Transverse colon (tissue), 4 donors: ENCODE measurements around the gene DENND1A. TPM values are rescaled to one million over a fixed set of nuclear protein-coding genes. Genes with fewer than 3 reads are reported as not detected.

Source experiments
- DNase-seq: peaks from one replicate; pipeline ENCODE4 v3.0.0-alpha.2; 2019
- H3K27ac ChIP-seq, 4 donors: fragments of 200-600 bp; sonication (generic); 2 replicates each; pipeline ENCODE4 v1.5.1; 2016 to 2018; ENCODE audit warnings: inconsistent platforms in 4 of 4
- H3K27me3 ChIP-seq: fragments of 200-600 bp; sonication (generic); 2 replicates; pipeline ENCODE4 v1.5.1; 2017; ENCODE audit warnings: inconsistent platforms
- H3K36me3 ChIP-seq, 4 donors: fragments of 200-600 bp; sonication (generic); 2 replicates each; pipeline ENCODE4 v1.5.1; 2017 to 2019; ENCODE audit warnings: inconsistent platforms in 4 of 4
- H3K4me1 ChIP-seq, 4 donors: fragments of 200-600 bp; sonication (generic); 2 replicates each; pipeline ENCODE4 v1.5.1; 2017 to 2020; ENCODE audit warnings: inconsistent platforms in 4 of 4
- H3K4me3 ChIP-seq, 4 donors: fragments of 200-600 bp; sonication (generic); 1 replicate in 1 of 4; 2 replicates in 3 of 4; pipeline versions ENCODE4 v1.5.1 to v1.6.1; 2017 to 2019; ENCODE audit warnings: inconsistent platforms in 4 of 4
- H3K9me3 ChIP-seq, 2 donors: fragments of 200-600 bp; sonication (generic); 2 replicates each; pipeline ENCODE4 v1.5.1; 2017 to 2019; ENCODE audit warnings: inconsistent platforms in 2 of 2
- CTCF ChIP-seq, 5 experiments: fragments of 200-600 bp in 3 of 5; fragments of 450-650 bp in 2 of 5; sonication (generic) in 3 of 5; IDR thresholded peaks; 1 replicate in 2 of 5; 2 replicates in 3 of 5; pipeline ENCODE4 v1.5.1; 2016 to 2017; ENCODE audit warnings: antibody characterized with exemption in 5 of 5, inconsistent platforms in 3 of 5, mild to moderate bottlenecking in 2 of 5, moderate library complexity in 1 of 5
- EP300 ChIP-seq: sonication (generic); formaldehyde crosslinking; IDR thresholded peaks from one replicate; pipeline ENCODE4 v1.6.1; 2017; ENCODE audit warnings: antibody characterized with exemption, low read depth
- POLR2A ChIP-seq: fragments of 450-650 bp; IDR thresholded peaks from one replicate; pipeline ENCODE4 v1.6.1; 2016; ENCODE audit warnings: antibody characterized with exemption, mild to moderate bottlenecking, moderate library complexity
- POLR2AphosphoS5 ChIP-seq, 3 donors: sonication (generic); formaldehyde crosslinking; IDR thresholded peaks; one replicate each; pipeline ENCODE4 v1.6.1; 2016; ENCODE audit warnings: antibody characterized with exemption in 3 of 3
- WGBS, 2 donors: methylation state at CpG; one replicate each; pipeline ENCODE4 v1.1.5; 2018; ENCODE audit warnings: low coverage in 1 of 2; 5-methylcytosine and 5-hydroxymethylcytosine counted together
- in situ Hi-C, 4 donors: fragments of 200-750 bp; cut with MboI; loops; one replicate each; pipeline versions ENCODE4 v1.15.0 to v1.15.1; 2017; ENCODE audit warnings: low sequenced_read_pairs in 3 of 4, low pct_ligation_motif_present in 1 of 4, low pct_unique_long_range_greater_than_20kb in 1 of 4
- intact Hi-C: fragments of 100-400 bp; cut with DNase I; formaldehyde crosslinking; loops from one replicate; pipeline ENCODE4 v1.15.1; 2023; ENCODE audit warnings: low total_unique reads
- total RNA-seq, 4 donors: library from RNA; depleted of rRNA; stranded (reverse); fragments of >200 nt; gene quantifications; one replicate each; pipeline ENCODE4 v1.1.0, GENCODE V29; 2016

Gene DENND1A
- total RNA-seq, 4 donors from 2014 or later: 12.5 to 78.6 (median 40.0) TPM

- Histone ChIP-seq H3K9me3 (peaks cover 0 to 1% of the 10 kb centered on the region in 2 donors), H3K4me1 (peaks cover 0 to 15% (median 5%) of the 10 kb centered on the region in 4 donors), H3K27me3 (no peaks in the 10 kb centered on the region), H3K36me3 (peaks cover 0 to under 1% (median 0%) of the 10 kb centered on the region in 4 donors), H3K4me3 (no peak overlapping the region), H3K27ac (no peak overlapping the region)
- intact Hi-C loops (no loop called here), in situ Hi-C loops (no loop called here)
- no peak for DNase-seq
- 77 to 80% methylated on average over 2 of the region's 2 CpGs for WGBS, 2 donors
- no peak for TF ChIP-seq POLR2AphosphoS5 (IDR thresholded peaks at IDR 0.05)
- TF ChIP-seq POLR2A: no peak
- no peak for TF ChIP-seq CTCF (IDR thresholded peaks at IDR 0.05)
- no peak for TF ChIP-seq EP300
Measured at GRCh38 chr9:123571240-123571639, 358.7 kb downstream of the DENND1A start.

GRCh38 chr9:123568691-123569688, 360.9 kb downstream of the DENND1A start:
- no peak for DNase-seq
- intact Hi-C loops (no loop called here), in situ Hi-C loops (no loop called here)
- Histone ChIP-seq H3K4me1 (peaks cover 0 to 15% (median 5%) of the 10 kb centered on the region in 4 donors), H3K9me3 (no peaks in the 10 kb centered on the region), H3K27ac (no peak overlapping the region), H3K4me3 (no peak overlapping the region), H3K27me3 (no peaks in the 10 kb centered on the region), H3K36me3 (no peaks in the 10 kb centered on the region)
- 35 to 43% methylated on average over 14 to 17 of the region's 17 CpGs for WGBS, 2 donors
- TF ChIP-seq CTCF (IDR thresholded peaks at IDR 0.05) (no peak), EP300 (no peak), POLR2AphosphoS5 (IDR thresholded peaks at IDR 0.05) (no peak), POLR2A (no peak)

- Histone ChIP-seq H3K27ac (no peak overlapping the region), H3K36me3 (no peaks in the 10 kb centered on the region), H3K4me3 (no peak overlapping the region), H3K27me3 (no peaks in the 10 kb centered on the region), H3K4me1 (peaks cover 0 to 15% (median 5%) of the 10 kb centered on the region in 4 donors), H3K9me3 (no peaks in the 10 kb centered on the region)
- intact Hi-C loops: no loop called here
- 84 to 94% methylated on average over 3 of the region's 3 CpGs for WGBS, 2 donors
- DNase-seq: no peak
- TF ChIP-seq POLR2A: no peak
- no peak for TF ChIP-seq POLR2AphosphoS5 (IDR thresholded peaks at IDR 0.05)
- no peak for TF ChIP-seq EP300
- no peak for TF ChIP-seq CTCF (IDR thresholded peaks at IDR 0.05)
- in situ Hi-C loops: no loop called here
Measured at GRCh38 chr9:123567013-123567412, 362.9 kb downstream of the DENND1A start.

- Histone ChIP-seq H3K4me3 (no peak overlapping the region), H3K9me3 (no peaks in the 10 kb centered on the region), H3K4me1 (peaks cover 0 to 15% (median 4%) of the 10 kb centered on the region in 4 donors), H3K27ac (no peak overlapping the region), H3K27me3 (no peaks in the 10 kb centered on the region), H3K36me3 (no peaks in the 10 kb centered on the region)
- TF ChIP-seq EP300: no peak
- TF ChIP-seq CTCF (IDR thresholded peaks at IDR 0.05): no peak
- TF ChIP-seq POLR2AphosphoS5 (IDR thresholded peaks at IDR 0.05): no peak
- TF ChIP-seq POLR2A: no peak
- no peak for DNase-seq
- intact Hi-C loops (no loop called here), in situ Hi-C loops (no loop called here)
- 86 to 88% methylated on average over 1 of the region's 1 CpG for WGBS, 2 donors
Measured at GRCh38 chr9:123564652-123565051, 365.3 kb downstream of the DENND1A start.
